Endometrial microvascular endothelial cells (primary cell): ENCODE data around the gene COL4A1. TPM values are rescaled to one million over a fixed set of nuclear protein-coding genes. Genes with fewer than 3 reads are reported as not detected.
"Not testable (repeated sequence)": the region's sequence is repeated elsewhere in the genome, so short reads cannot be mapped to it uniquely, and the experiment has no call there.

Experiments used
- in situ Hi-C: cut with HindIII; loops from 2 replicates; pipeline ENCODE4 v1.10.0; 2017; ENCODE audit warnings: low sequenced_read_pairs, low pct_unique_long_range_greater_than_20kb; ENCODE audit errors: inconsistent ontology term
- total RNA-seq: library from RNA; depleted of rRNA; stranded (reverse); fragments of >200 nt; gene quantifications from one replicate; pipeline ENCODE4 v1.2.3, GENCODE V29; 2015; ENCODE audit errors: inconsistent ontology term

Gene COL4A1
- total RNA-seq, 1 donor from 2014 or later, result 568 TPM

- in situ Hi-C loops, result no loop called here
These were observed 181.2 kb downstream of the COL4A1 start for GRCh38 chr13:110125613-110126272.

GRCh38 chr13:110125157-110125556 lies 181.8 kb downstream of the COL4A1 start:
- in situ Hi-C loops, result no loop called here

GRCh38 chr13:110124201-110124940 lies 182.6 kb downstream of the COL4A1 start:
- in situ Hi-C loops, result no loop called here

DNA sequence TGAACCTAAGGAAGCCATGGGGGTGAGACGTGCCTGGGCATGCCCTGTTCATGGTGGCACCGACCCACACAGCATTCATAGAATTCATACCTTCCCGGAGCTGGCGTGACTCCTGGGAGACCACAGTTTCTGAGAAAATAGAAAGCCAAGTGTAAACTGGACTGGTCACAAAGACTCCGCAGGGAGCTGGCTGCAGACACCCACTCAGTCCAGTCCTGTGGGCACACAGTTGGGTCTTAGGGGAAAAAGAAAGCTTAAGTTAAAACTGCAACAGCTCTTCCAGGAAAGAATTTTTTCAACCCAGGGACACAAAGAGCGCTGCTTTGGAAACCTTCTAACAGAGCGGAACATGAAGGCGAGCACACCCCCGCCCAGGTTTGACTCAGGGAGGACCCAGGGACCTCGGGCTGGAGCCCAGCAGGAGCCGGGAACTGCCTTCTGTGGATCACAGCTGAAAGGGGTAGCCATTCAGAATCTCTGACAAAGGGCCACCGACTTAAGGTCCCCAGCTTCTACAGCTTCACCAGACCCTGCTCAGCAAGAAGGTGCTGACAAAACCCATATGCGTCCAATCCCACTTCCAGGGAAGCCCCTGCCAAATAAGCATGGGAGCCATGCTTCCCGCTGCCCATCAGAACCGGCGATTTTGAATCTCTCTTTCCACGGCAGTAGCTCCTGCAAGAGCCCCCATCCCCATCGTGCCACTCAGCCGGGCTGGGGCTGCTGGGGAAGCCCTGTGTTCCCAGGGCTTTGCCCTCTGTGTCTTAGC lies 183.7 kb downstream of the COL4A1 start:
- in situ Hi-C loops, result no loop called here

- in situ Hi-C loops, result no loop called here
These were observed 185.4 kb downstream of the COL4A1 start for GRCh38 chr13:110121422-110122083.

- in situ Hi-C loops, result no loop called here
These were observed 186.7 kb downstream of the COL4A1 start for GRCh38 chr13:110119935-110120905.

DNA sequence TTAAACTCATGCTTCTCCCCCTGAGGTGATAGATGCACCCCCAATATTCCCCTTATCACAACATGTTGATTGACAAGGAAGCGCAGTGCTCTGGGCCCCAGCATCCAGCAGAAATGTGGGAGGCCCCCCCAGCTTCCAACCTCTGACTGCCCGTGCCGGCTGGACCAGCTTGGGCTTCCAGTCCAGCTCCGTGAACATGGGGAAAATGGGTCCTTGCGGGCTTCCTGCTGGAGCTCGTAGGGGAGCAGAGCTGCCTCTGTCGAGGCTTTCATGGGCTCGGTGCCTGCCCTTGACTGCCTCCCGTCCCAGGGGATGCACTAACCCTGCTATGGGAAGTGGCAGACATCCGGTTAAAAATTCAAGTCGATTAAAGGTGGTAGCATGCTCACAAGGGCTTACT lies 188.9 kb downstream of the COL4A1 start:
- in situ Hi-C loops, result no loop called here

DNA sequence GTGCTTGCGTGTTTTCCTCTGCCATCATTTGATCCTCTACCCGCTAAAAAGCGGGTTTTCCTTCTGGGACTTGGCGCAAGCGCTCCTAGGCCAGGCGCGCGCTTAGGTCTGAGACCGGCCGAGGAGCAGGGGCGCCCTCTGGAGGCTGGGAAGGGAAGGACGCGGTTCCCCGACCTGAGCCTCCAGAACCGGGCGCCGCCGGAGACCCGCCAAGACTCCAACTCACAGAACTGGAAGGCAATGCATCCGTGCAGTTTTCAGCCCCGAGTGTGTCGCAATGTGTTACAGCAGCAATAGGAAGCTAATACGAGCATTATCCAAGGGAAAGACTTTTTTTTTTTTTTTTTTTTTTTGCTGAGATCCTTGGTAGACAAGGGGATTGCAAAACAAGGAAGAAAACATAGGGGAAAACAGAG lies 190.9 kb downstream of the COL4A1 start:
- in situ Hi-C loops, result no loop called here

- in situ Hi-C loops, result no loop called here
These were observed 191.4 kb downstream of the COL4A1 start for GRCh38 chr13:110115591-110115990.

DNA sequence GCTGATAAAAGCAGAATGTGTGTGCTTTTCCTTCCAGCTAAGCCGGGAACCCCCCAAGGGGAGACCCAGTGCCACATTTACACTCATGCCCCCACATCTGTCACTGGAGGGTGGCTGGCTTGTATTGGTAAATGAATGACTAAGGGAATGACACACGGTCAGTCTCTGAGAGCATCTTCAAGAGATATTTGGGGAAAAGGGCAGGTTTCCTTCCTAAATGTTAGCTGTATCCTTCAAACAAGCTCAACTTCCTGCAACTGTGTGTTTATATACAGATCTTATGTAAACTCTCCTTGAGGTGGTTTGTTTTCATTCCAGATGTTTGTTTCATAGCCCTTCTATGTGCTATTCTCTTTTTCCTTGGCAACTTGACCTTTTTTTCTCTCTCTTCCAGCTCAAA lies 192.6 kb downstream of the COL4A1 start:
- in situ Hi-C loops, result no loop called here

DNA sequence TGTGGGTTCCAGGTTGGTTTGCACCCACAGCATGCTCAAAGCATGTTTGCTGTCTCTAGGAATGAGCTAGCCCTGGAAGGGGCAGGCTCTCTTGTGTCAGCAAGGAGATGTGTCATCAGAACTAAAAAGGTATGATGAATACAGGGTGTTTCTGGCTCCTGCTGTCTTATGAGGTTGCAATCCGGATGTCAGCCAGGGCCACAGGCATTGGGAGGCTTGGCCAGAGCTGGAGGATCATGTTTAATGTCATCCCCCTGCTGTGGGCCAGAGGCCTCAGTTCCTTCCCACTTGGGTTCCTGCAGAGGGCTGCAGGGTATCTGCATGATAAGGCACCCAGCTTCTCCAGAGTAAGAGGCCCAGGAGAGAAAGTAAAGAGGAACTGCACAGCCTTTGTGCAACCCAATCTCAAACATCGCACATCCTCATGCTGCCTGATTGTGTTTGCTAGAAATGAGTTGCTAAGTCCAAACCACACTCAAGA lies 193.6 kb downstream of the COL4A1 start:
- in situ Hi-C loops, result no loop called here

GRCh38 chr13:110112379-110112778 lies 194.6 kb downstream of the COL4A1 start:
- in situ Hi-C loops, result not testable (repeated sequence)

- in situ Hi-C loops, result no loop called here
These were observed 196.2 kb downstream of the COL4A1 start for GRCh38 chr13:110110783-110111182.

- in situ Hi-C loops, result no loop called here
These were observed 197.0 kb downstream of the COL4A1 start for GRCh38 chr13:110109910-110110309.

DNA sequence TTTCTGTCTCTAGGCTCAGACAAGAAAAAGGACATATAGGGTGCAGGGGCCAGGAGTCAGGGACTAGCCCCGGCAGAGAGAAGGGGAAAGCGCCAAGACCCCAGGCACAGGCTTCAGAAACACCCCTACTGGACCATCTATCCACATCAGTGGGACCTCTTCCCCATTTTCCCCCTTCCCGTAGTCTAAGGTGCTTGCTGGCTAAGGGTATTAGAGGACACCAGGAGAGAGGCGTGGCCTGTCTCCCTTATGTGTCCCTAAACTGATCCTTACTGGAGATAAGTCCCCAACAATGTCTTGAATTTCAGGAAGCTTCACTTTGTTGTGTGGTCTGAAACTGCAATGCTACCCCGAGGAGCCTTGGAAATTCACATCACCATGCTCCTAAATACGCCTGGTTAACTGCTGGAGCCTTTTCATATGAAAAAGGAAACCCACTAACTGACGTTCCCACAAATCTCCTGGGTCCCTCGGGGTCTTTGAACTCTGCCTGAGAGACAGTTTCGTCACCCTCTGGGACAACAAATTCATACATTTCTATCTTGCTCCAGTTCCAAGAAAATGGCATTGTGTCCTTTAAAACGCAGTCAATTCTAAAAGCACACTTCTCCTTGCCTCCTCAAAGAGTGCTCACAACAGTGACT lies 197.7 kb downstream of the COL4A1 start:
- in situ Hi-C loops, result no loop called here

- in situ Hi-C loops, result no loop called here
These were observed 198.4 kb downstream of the COL4A1 start for GRCh38 chr13:110108348-110109139.
